Stimulated activated CD8-positive, alpha-beta memory T cell treated with anti-CD3 and anti-CD28 coated beads, Interleukin-12 subunit alpha, Interleukin-12 subunit beta, amount 100 ng/mL, for 1 hour (primary cell): ENCODE results near the gene MORC3.

ENCODE experiments used
- DNase-seq: peaks from one replicate; pipeline ENCODE4 v3.0.0-alpha.2; 2020; ENCODE audit warnings: low read depth

Gene MORC3

GRCh38 chr21:36425286-36425685, 105.3 kb downstream of the MORC3 start:
- no peak for DNase-seq
